Measurements from ENCODE around the gene ZBED4. TPM values are rescaled to one million over a fixed set of nuclear protein-coding genes. Genes with fewer than 3 reads are reported as not detected.

ZBED4 gene
- total and polyA plus RNA-seq, 5 donors from 2014 or later = 6.1 to 17.1 (median 6.9) TPM

- DNase-seq = peak in 1 of 3 donors; percentile 28
- Mint-ChIP-seq H3K4me1 (peaks cover 44 to 68% (median 54%) of the 10 kb centered on the region in 4 donors), H3K9me3 (peaks cover 0 to 24% (median 5%) of the 10 kb centered on the region in 7 donors), H3K4me3 (peak overlapping the region; percentile 42 to 75 (median 59)), H3K36me3 (peaks cover 45% of the 10 kb centered on the region), H3K27ac (peak overlapping the region; percentile 71 to 91 (median 76)), H3K27me3 (peaks cover 6% of the 10 kb centered on the region)
- Histone ChIP-seq H3K9me3 (ENCODE audit: control insufficient read depth in 2 of 2, low read length in 2 of 2) (peaks cover 12% of the 10 kb centered on the region in 2 experiments), H3K27me3 (ENCODE audit: control insufficient read depth, insufficient read depth, low read length) (no peaks in the 10 kb centered on the region), H3K36me3 (ENCODE audit: control insufficient read depth, insufficient read depth, low read length) (no peaks in the 10 kb centered on the region), H3K4me1 (ENCODE audit: control insufficient read depth, insufficient read depth, low read length, poor library complexity, severe bottlenecking) (peaks cover 27% of the 10 kb centered on the region), H3K27ac (ENCODE audit: insufficient read depth, low read length, poor library complexity, severe bottlenecking) (peak overlapping the region; percentile 19), H3K4me3 (ENCODE audit: low read depth, low read length) (peak overlapping the region; percentile 56)
- ATAC-seq (ENCODE audit: low read depth in 2 of 2) = no peak
These were observed 13.9 kb downstream of the ZBED4 start for GRCh38 chr22:49867303-49868265.

GRCh38 chr22:49869086-49869830, 15.6 kb downstream of the ZBED4 start:
- DNase-seq (no peak), ATAC-seq (ENCODE audit: low read depth in 2 of 2) (no peak)
- Histone ChIP-seq H3K27me3 (ENCODE audit: control insufficient read depth, insufficient read depth, low read length) (no peaks in the 10 kb centered on the region), H3K4me3 (ENCODE audit: low read depth, low read length) (no peak overlapping the region), H3K27ac (ENCODE audit: insufficient read depth, low read length, poor library complexity, severe bottlenecking) (no peak overlapping the region), H3K4me1 (ENCODE audit: control insufficient read depth, insufficient read depth, low read length, poor library complexity, severe bottlenecking) (peaks cover 27% of the 10 kb centered on the region), H3K36me3 (ENCODE audit: control insufficient read depth, insufficient read depth, low read length) (no peaks in the 10 kb centered on the region), H3K9me3 (ENCODE audit: control insufficient read depth in 2 of 2, low read length in 2 of 2) (peaks cover 12% of the 10 kb centered on the region in 2 experiments)
- Mint-ChIP-seq H3K4me1 (peaks cover 40 to 68% (median 57%) of the 10 kb centered on the region in 4 donors), H3K27ac (peak overlapping the region; percentile 35 to 71 (median 65)), H3K27me3 (peaks cover 11% of the 10 kb centered on the region), H3K4me3 (peak overlapping the region in 3 of 4 donors; percentile 56 to 66 (median 57)), H3K36me3 (peaks cover 52% of the 10 kb centered on the region), H3K9me3 (peaks cover 0 to 24% (median 5%) of the 10 kb centered on the region in 7 donors)

- peak overlapping the region; percentile 58 for H3K27ac ChIP-seq (ENCODE audit: insufficient read depth, low read length, poor library complexity, severe bottlenecking)
- Mint-ChIP-seq H3K27me3 (peaks cover 11% of the 10 kb centered on the region), H3K9me3 (peaks cover 0 to 24% (median 5%) of the 10 kb centered on the region in 7 donors), H3K4me3 (peak overlapping the region; percentile 52 to 85 (median 68)), H3K36me3 (peaks cover 54% of the 10 kb centered on the region), H3K27ac (peak overlapping the region; percentile 77 to 84 (median 78)), H3K4me1 (peaks cover 42 to 71% (median 58%) of the 10 kb centered on the region in 4 donors)
- peak; percentile 26 to 74 (median 66) for DNase-seq
- H3K9me3 ChIP-seq (ENCODE audit: control insufficient read depth in 2 of 2, low read length in 2 of 2) = peaks cover 12% of the 10 kb centered on the region in 2 experiments
- no peaks in the 10 kb centered on the region for H3K27me3 ChIP-seq (ENCODE audit: control insufficient read depth, insufficient read depth, low read length)
- H3K4me3 ChIP-seq (ENCODE audit: low read depth, low read length) = peak overlapping the region; percentile 55
- H3K4me1 ChIP-seq (ENCODE audit: control insufficient read depth, insufficient read depth, low read length, poor library complexity, severe bottlenecking) = peaks cover 27% of the 10 kb centered on the region
- no peaks in the 10 kb centered on the region for H3K36me3 ChIP-seq (ENCODE audit: control insufficient read depth, insufficient read depth, low read length)
- peak; percentile 64 to 66 for ATAC-seq (ENCODE audit: low read depth in 2 of 2)
These were observed 16.4 kb downstream of the ZBED4 start for GRCh38 chr22:49869845-49870712.

GRCh38 chr22:49871482-49871881, 17.8 kb downstream of the ZBED4 start:
- Mint-ChIP-seq H3K9me3 (peaks cover 0 to 14% (median 5%) of the 10 kb centered on the region in 7 donors), H3K4me3 (no peak overlapping the region), H3K27me3 (peaks cover 11% of the 10 kb centered on the region), H3K36me3 (peaks cover 48% of the 10 kb centered on the region), H3K4me1 (peaks cover 41 to 74% (median 55%) of the 10 kb centered on the region in 4 donors), H3K27ac (no peak overlapping the region)
- DNase-seq (no peak), ATAC-seq (ENCODE audit: low read depth in 2 of 2) (no peak)
- H3K9me3 ChIP-seq (ENCODE audit: control insufficient read depth in 2 of 2, low read length in 2 of 2) = peaks cover 1 to 4% of the 10 kb centered on the region in 2 experiments
- H3K4me3 ChIP-seq (ENCODE audit: low read depth, low read length) = no peak overlapping the region
- H3K36me3 ChIP-seq (ENCODE audit: control insufficient read depth, insufficient read depth, low read length) = no peaks in the 10 kb centered on the region
- H3K27ac ChIP-seq (ENCODE audit: insufficient read depth, low read length, poor library complexity, severe bottlenecking) = no peak overlapping the region
- H3K4me1 ChIP-seq (ENCODE audit: control insufficient read depth, insufficient read depth, low read length, poor library complexity, severe bottlenecking) = peaks cover 27% of the 10 kb centered on the region
- no peaks in the 10 kb centered on the region for H3K27me3 ChIP-seq (ENCODE audit: control insufficient read depth, insufficient read depth, low read length)

GRCh38 chr22:49872347-49872746, 18.7 kb downstream of the ZBED4 start:
- peak overlapping the region in 1 of 4 donors; percentile 57 for H3K4me3 Mint-ChIP-seq
- Histone ChIP-seq H3K4me1 (ENCODE audit: control insufficient read depth, insufficient read depth, low read length, poor library complexity, severe bottlenecking) (peaks cover 24% of the 10 kb centered on the region), H3K9me3 (ENCODE audit: control insufficient read depth in 2 of 2, low read length in 2 of 2) (peaks cover 0 to 2% of the 10 kb centered on the region in 2 experiments), H3K27ac (ENCODE audit: insufficient read depth, low read length, poor library complexity, severe bottlenecking) (no peak overlapping the region), H3K36me3 (ENCODE audit: control insufficient read depth, insufficient read depth, low read length) (no peaks in the 10 kb centered on the region), H3K4me3 (ENCODE audit: low read depth, low read length) (no peak overlapping the region), H3K27me3 (ENCODE audit: control insufficient read depth, insufficient read depth, low read length) (no peaks in the 10 kb centered on the region)
- peaks cover 45% of the 10 kb centered on the region for H3K36me3 Mint-ChIP-seq
- peaks cover 35 to 66% (median 50%) of the 10 kb centered on the region in 4 donors for H3K4me1 Mint-ChIP-seq
- DNase-seq (no peak), ATAC-seq (ENCODE audit: low read depth in 2 of 2) (no peak)
- peaks cover 11% of the 10 kb centered on the region for H3K27me3 Mint-ChIP-seq
- H3K27ac Mint-ChIP-seq = peak overlapping the region in 1 of 3 donors; percentile 54
- H3K9me3 Mint-ChIP-seq = peaks cover 0 to 9% (median 4%) of the 10 kb centered on the region in 7 donors

GRCh38 chr22:49873228-49873940, 19.7 kb downstream of the ZBED4 start:
- peaks cover 11% of the 10 kb centered on the region for H3K27me3 Mint-ChIP-seq
- peak overlapping the region in 2 of 3 donors; percentile 10 to 71 for H3K27ac Mint-ChIP-seq
- peak overlapping the region in 1 of 4 donors; percentile 33 for H3K4me3 Mint-ChIP-seq
- Histone ChIP-seq H3K27me3 (ENCODE audit: control insufficient read depth, insufficient read depth, low read length) (no peaks in the 10 kb centered on the region), H3K27ac (ENCODE audit: insufficient read depth, low read length, poor library complexity, severe bottlenecking) (no peak overlapping the region), H3K9me3 (ENCODE audit: control insufficient read depth in 2 of 2, low read length in 2 of 2) (peaks cover 0 to 2% of the 10 kb centered on the region in 2 experiments), H3K4me1 (ENCODE audit: control insufficient read depth, insufficient read depth, low read length, poor library complexity, severe bottlenecking) (peaks cover 13% of the 10 kb centered on the region), H3K36me3 (ENCODE audit: control insufficient read depth, insufficient read depth, low read length) (peaks cover 5% of the 10 kb centered on the region), H3K4me3 (ENCODE audit: low read depth, low read length) (no peak overlapping the region)
- H3K4me1 Mint-ChIP-seq = peaks cover 25 to 60% (median 45%) of the 10 kb centered on the region in 4 donors
- ATAC-seq (ENCODE audit: low read depth in 2 of 2) (no peak), DNase-seq (no peak)
- H3K36me3 Mint-ChIP-seq = peaks cover 46% of the 10 kb centered on the region
- peaks cover 0 to 7% (median 4%) of the 10 kb centered on the region in 7 donors for H3K9me3 Mint-ChIP-seq

Data from CD4-positive, CD25-positive, alpha-beta regulatory T cell (primary cell).